ENCODE results near the gene PRIMA1. TPM values are rescaled to one million over a fixed set of nuclear protein-coding genes. Genes with fewer than 3 reads are reported as not detected.

The PRIMA1 gene
- total RNA-seq, 2 experiments from 2014 or later = not detected

GRCh38 chr14:93737634-93738033, 50.7 kb downstream of the PRIMA1 start:
- H3K36me3 Mint-ChIP-seq (ENCODE audit: low read depth) = no peaks in the 10 kb centered on the region
- POLR2A ChIA-PET = no interaction called here
- TF ChIP-seq CTCF (IDR thresholded peaks at IDR 0.05) = no peak
- no peak overlapping the region for H3K4me3 Mint-ChIP-seq
- no peak overlapping the region for H3K27ac Mint-ChIP-seq
- intact Hi-C loops (cut with micrococcal nuclease) = no loop called here
- CTCF ChIA-PET = no interaction called here
- DNase-seq (no peak), ATAC-seq (no peak)
- peaks cover 1% of the 10 kb centered on the region for H3K27me3 Mint-ChIP-seq
- H3K9me3 Mint-ChIP-seq = no peaks in the 10 kb centered on the region
- no peaks in the 10 kb centered on the region for H3K4me1 Mint-ChIP-seq (ENCODE audit: low read depth)

GRCh38 chr14:93736378-93737014, 51.8 kb downstream of the PRIMA1 start:
- no peak overlapping the region for H3K27ac Mint-ChIP-seq
- DNase-seq (peak; percentile 7), ATAC-seq (no peak)
- ChIA-PET CTCF (no interaction called here), POLR2A (no interaction called here)
- no peak overlapping the region for H3K4me3 Mint-ChIP-seq
- H3K9me3 Mint-ChIP-seq = no peaks in the 10 kb centered on the region
- peaks cover 1% of the 10 kb centered on the region for H3K27me3 Mint-ChIP-seq
- no peaks in the 10 kb centered on the region for H3K4me1 Mint-ChIP-seq (ENCODE audit: low read depth)
- TF ChIP-seq CTCF (IDR thresholded peaks at IDR 0.05) = no peak
- intact Hi-C loops (cut with micrococcal nuclease) = no loop called here
- no peaks in the 10 kb centered on the region for H3K36me3 Mint-ChIP-seq (ENCODE audit: low read depth)

- H3K4me1 Mint-ChIP-seq (ENCODE audit: low read depth) = no peaks in the 10 kb centered on the region
- ATAC-seq = no peak
- DNase-seq = no peak
- intact Hi-C loops (cut with micrococcal nuclease) = no loop called here
- H3K4me3 Mint-ChIP-seq = no peak overlapping the region
- no peaks in the 10 kb centered on the region for H3K36me3 Mint-ChIP-seq (ENCODE audit: low read depth)
- no peaks in the 10 kb centered on the region for H3K9me3 Mint-ChIP-seq
- TF ChIP-seq CTCF (IDR thresholded peaks at IDR 0.05) = no peak
- ChIA-PET CTCF (no interaction called here), POLR2A (interaction anchor here (1.0 kb wide), 1 partner anchor 10 kb away, joined by 3 read pairs; no protein-coding TSS in a partner anchor)
- H3K27me3 Mint-ChIP-seq = peaks cover 1% of the 10 kb centered on the region
- no peak overlapping the region for H3K27ac Mint-ChIP-seq
Measured at GRCh38 chr14:93735206-93735605, 53.1 kb downstream of the PRIMA1 start.

- no peak for ATAC-seq
- H3K36me3 Mint-ChIP-seq (ENCODE audit: low read depth) = no peaks in the 10 kb centered on the region
- CTCF ChIA-PET = no interaction called here
Measured at GRCh38 chr14:93734086-93734822, 54.0 kb downstream of the PRIMA1 start.

More at GRCh38 chr14:93734086-93734822, 54.0 kb downstream of the PRIMA1 start:
- intact Hi-C loops (cut with micrococcal nuclease) = no loop called here
- Mint-ChIP-seq H3K27ac (no peak overlapping the region), H3K4me1 (ENCODE audit: low read depth) (no peaks in the 10 kb centered on the region), H3K9me3 (no peaks in the 10 kb centered on the region), H3K4me3 (no peak overlapping the region), H3K27me3 (no peaks in the 10 kb centered on the region)
- POLR2A ChIA-PET = interaction anchor here (1.0 kb wide), 1 partner anchor 9 kb away, joined by 3 read pairs; no protein-coding TSS in a partner anchor
- TF ChIP-seq CTCF (IDR thresholded peaks at IDR 0.05) = no peak
- DNase-seq = peak; percentile 23

Data from activated CD8-positive, alpha-beta T cell treated with anti-CD3 and anti-CD28 coated beads for 36 hours (primary cell).